H9 (cell line): Measurements from ENCODE around the gene CBX1. TPM values are rescaled to one million over a fixed set of nuclear protein-coding genes. Genes with fewer than 3 reads are reported as not detected.

Experiments used
- DNase-seq: peaks from one replicate; pipeline ENCODE4 v3.0.0-alpha.2; 2017
- H2AFZ ChIP-seq: one replicate; pipeline ENCODE4 v1.6.1; 2013; ENCODE audit warnings: mild to moderate bottlenecking, low read length, control low read depth, moderate library complexity
- H2AK5ac ChIP-seq: 2 replicates; pipeline ENCODE4 v1.6.1; 2013; ENCODE audit warnings: low read length, control low read depth, mixed read lengths; ENCODE audit not compliant: insufficient read length
- H2BK120ac ChIP-seq: one replicate; pipeline ENCODE4 v1.6.1; 2013; ENCODE audit warnings: low read depth, mild to moderate bottlenecking, low read length, control low read depth, inconsistent platforms; ENCODE audit not compliant: poor library complexity, severe bottlenecking
- H2BK12ac ChIP-seq: 2 replicates; pipeline ENCODE4 v1.6.1; 2013; ENCODE audit warnings: low read length, control low read depth, mixed read lengths, low read depth; ENCODE audit not compliant: insufficient read length
- H2BK15ac ChIP-seq: 2 replicates; pipeline ENCODE4 v1.6.1; 2013; ENCODE audit warnings: low read depth, low read length, control low read depth
- H2BK20ac ChIP-seq: one replicate; pipeline ENCODE4 v1.6.1; 2013; ENCODE audit warnings: low read depth, mild to moderate bottlenecking, low read length, control low read depth, inconsistent platforms; ENCODE audit not compliant: poor library complexity, severe bottlenecking
- H2BK5ac ChIP-seq: 2 replicates; pipeline ENCODE4 v1.6.1; 2013; ENCODE audit warnings: low read length, control low read depth, mixed read lengths; ENCODE audit not compliant: insufficient read length
- H3K14ac ChIP-seq: 2 replicates; pipeline ENCODE4 v1.6.1; 2013; ENCODE audit warnings: low read length, control low read depth; ENCODE audit not compliant: insufficient read depth
- H3K18ac ChIP-seq: 2 replicates; pipeline ENCODE4 v1.6.1; 2013; ENCODE audit warnings: low read depth, mild to moderate bottlenecking, mixed read lengths, low read length, control low read depth; ENCODE audit not compliant: insufficient read length
- H3K23ac ChIP-seq: 2 replicates; pipeline ENCODE4 v1.6.1; 2013; ENCODE audit warnings: low read length, control low read depth, mixed read lengths, low read depth; ENCODE audit not compliant: insufficient read length
- H3K23me2 ChIP-seq: 2 replicates; pipeline ENCODE4 v1.6.1; 2013; ENCODE audit warnings: low read depth, mild to moderate bottlenecking, mixed read lengths, low read length, control low read depth; ENCODE audit not compliant: insufficient read length, poor library complexity, severe bottlenecking
- H3K27ac ChIP-seq: 2 replicates; pipeline ENCODE4 v1.5.1; 2013; ENCODE audit warnings: low read length, control low read depth, mixed read lengths, low read depth; ENCODE audit not compliant: insufficient read length
- H3K27me3 ChIP-seq: 2 replicates; pipeline ENCODE4 v1.6.1; 2013; ENCODE audit warnings: low read length, control low read depth, inconsistent platforms; ENCODE audit not compliant: insufficient read depth
- H3K4ac ChIP-seq: 2 replicates; pipeline ENCODE4 v1.6.1; 2013; ENCODE audit warnings: low read depth, mild to moderate bottlenecking, control low read depth, inconsistent platforms, low read length, moderate library complexity
- H3K4me1 ChIP-seq: 2 replicates; pipeline ENCODE4 v1.6.1; 2013; ENCODE audit warnings: low read length, control low read depth, inconsistent platforms; ENCODE audit not compliant: insufficient read depth
- H3K4me2 ChIP-seq: 2 replicates; pipeline ENCODE4 v1.6.1; 2013; ENCODE audit warnings: low read length, control low read depth, mixed read lengths; ENCODE audit not compliant: insufficient read length, insufficient read depth
- H3K56ac ChIP-seq: 2 replicates; pipeline ENCODE4 v1.6.1; 2013; ENCODE audit warnings: low read depth, mild to moderate bottlenecking, mixed read lengths, low read length, control low read depth; ENCODE audit not compliant: insufficient read length
- H3K79me1 ChIP-seq: 2 replicates; pipeline ENCODE4 v1.6.1; 2013; ENCODE audit warnings: low read depth, mild to moderate bottlenecking, moderate library complexity, low read length, control low read depth, inconsistent platforms; ENCODE audit not compliant: insufficient read depth, poor library complexity, severe bottlenecking
- H3K79me2 ChIP-seq: 2 replicates; pipeline ENCODE4 v1.6.1; 2013; ENCODE audit warnings: low read length, control low read depth, inconsistent platforms; ENCODE audit not compliant: insufficient read depth
- H3K9ac ChIP-seq: 2 replicates; pipeline ENCODE4 v1.6.1; 2013; ENCODE audit warnings: low read length, control low read depth, mixed read lengths; ENCODE audit not compliant: insufficient read length; ENCODE audit errors: extremely low read depth
- H3K9me3 ChIP-seq: one replicate; pipeline ENCODE4 v1.6.1; 2013; ENCODE audit warnings: low read depth, low read length, inconsistent platforms; ENCODE audit not compliant: control insufficient read depth
- H3T11ph ChIP-seq: one replicate; pipeline ENCODE4 v1.6.1; 2013; ENCODE audit warnings: mild to moderate bottlenecking, low read length, control low read depth, inconsistent platforms
- H4K20me1 ChIP-seq: one replicate; pipeline ENCODE4 v1.6.1; 2013; ENCODE audit not compliant: control insufficient read depth, insufficient read length, insufficient read depth
- H4K5ac ChIP-seq: 2 replicates; pipeline ENCODE4 v1.6.1; 2013; ENCODE audit warnings: low read depth, mild to moderate bottlenecking, mixed read lengths, low read length, control low read depth; ENCODE audit not compliant: insufficient read length
- H4K8ac ChIP-seq: replicated peaks from 2 replicates; pipeline ENCODE4 v1.6.1; 2013; ENCODE audit warnings: low read length, control low read depth, mixed read lengths, low read depth; ENCODE audit not compliant: insufficient read length
- H4K91ac ChIP-seq: 2 replicates; pipeline ENCODE4 v1.6.1; 2013; ENCODE audit warnings: low read depth, mild to moderate bottlenecking, moderate library complexity, mixed read lengths, low read length, control low read depth; ENCODE audit not compliant: insufficient read length
- H3K27ac Mint-ChIP-seq, 3 experiments: 2 replicates in 2 of 3; 3 replicates in 1 of 3; pipeline ENCODE4 v1.8.0; 2020 to 2021; ENCODE audit warnings: mixed read lengths in 3 of 3, mild to moderate bottlenecking in 1 of 3, moderate library complexity in 1 of 3
- H3K27me3 Mint-ChIP-seq: 2 replicates; pipeline ENCODE4 v1.8.0; 2021; ENCODE audit warnings: low read depth, mild to moderate bottlenecking, moderate library complexity, mixed read lengths
- H3K36me3 Mint-ChIP-seq, 3 experiments: 2 replicates in 2 of 3; 3 replicates in 1 of 3; pipeline ENCODE4 v1.8.0; 2020 to 2021; ENCODE audit warnings: low read depth in 3 of 3, mixed read lengths in 3 of 3; ENCODE audit not compliant: insufficient read depth in 1 of 3
- H3K4me1 Mint-ChIP-seq, 2 experiments: 2 replicates each; pipeline ENCODE4 v1.8.0; 2020; ENCODE audit warnings: mixed read lengths in 2 of 2
- H3K4me3 Mint-ChIP-seq, 2 experiments: 2 replicates in 1 of 2; 3 replicates in 1 of 2; pipeline ENCODE4 v1.8.0; 2020 to 2021; ENCODE audit warnings: mild to moderate bottlenecking in 2 of 2, mixed read lengths in 2 of 2, moderate library complexity in 1 of 2
- H3K9me3 Mint-ChIP-seq, 2 experiments: 2 replicates in 1 of 2; 3 replicates in 1 of 2; pipeline ENCODE4 v1.8.0; 2020; ENCODE audit warnings: mild to moderate bottlenecking in 2 of 2, mixed read lengths in 2 of 2, moderate library complexity in 1 of 2
- CTCF ChIP-seq: fragments of 200-600 bp; sonication (generic); conservative IDR thresholded peaks from 3 replicates; pipeline ENCODE4 v1.8.0; 2021; ENCODE audit warnings: antibody characterized with exemption, mild to moderate bottlenecking
- WGBS: extraction: QIAGEN DNeasy Blood & Tissue Kit; methylation state at CpG from one replicate; pipeline ENCODE4 v1.1.7; 2013; ENCODE audit warnings: missing lambda C conversion rate, low lambda C conversion rate, mixed read lengths; ENCODE audit not compliant: insufficient read length; ENCODE audit errors: extremely low coverage; 5-methylcytosine and 5-hydroxymethylcytosine counted together
- total RNA-seq: library from RNA; stranded (reverse); gene quantifications from 2 replicates; pipeline ENCODE4 v1.2.1, GENCODE V29; 2021

CBX1 gene
- total RNA-seq, 1 experiment from 2014 or later: 155 TPM

GRCh38 chr17:48037838-48038323, 63.4 kb downstream of the CBX1 start:
- TF ChIP-seq CTCF: no peak
- Histone ChIP-seq H2BK20ac (no peak overlapping the region), H2AFZ (no peak overlapping the region), H3T11ph (no peak overlapping the region), H4K5ac (no peak overlapping the region), H3K79me1 (no peaks in the 10 kb centered on the region), H2AK5ac (no peak overlapping the region), H3K4me1 (no peaks in the 10 kb centered on the region; the same call in 1 of the 2 replicates), H3K14ac (no peak overlapping the region), H3K23ac (no peak overlapping the region), H3K4ac (no peak overlapping the region), H4K8ac (no peak overlapping the region), H2BK5ac (no peak overlapping the region), H2BK12ac (no peak overlapping the region), H3K27ac (no peak overlapping the region), H3K23me2 (peaks cover 5% of the 10 kb centered on the region), H3K9me3 (no peaks in the 10 kb centered on the region), H3K27me3 (no peaks in the 10 kb centered on the region; the same call in 1 of the 2 replicates), H4K20me1 (no peaks in the 10 kb centered on the region), H4K91ac (no peak overlapping the region), H3K79me2 (no peaks in the 10 kb centered on the region), H3K9ac (no peak overlapping the region), H2BK120ac (no peak overlapping the region), H3K56ac (no peak overlapping the region), H3K18ac (no peak overlapping the region), H2BK15ac (no peak overlapping the region), H3K4me2 (peak overlapping the region; percentile 46)
- no CpG with 5 or more reads among the region's 19 CpGs for WGBS
- peaks cover 5 to 9% of the 10 kb centered on the region in 2 experiments for H3K4me1 Mint-ChIP-seq
- no peak overlapping the region; a peak in 1 of 7 replicates for H3K27ac Mint-ChIP-seq
- H3K36me3 Mint-ChIP-seq: no peaks in the 10 kb centered on the region; a peak in 1 of 7 replicates
- peak; percentile 66 for DNase-seq
- H3K4me3 Mint-ChIP-seq: peak overlapping the region; percentile 69 to 84
- peaks cover 56% of the 10 kb centered on the region for H3K27me3 Mint-ChIP-seq
- H3K9me3 Mint-ChIP-seq: no peaks in the 10 kb centered on the region
